GM23248 (cell line): Measurements from ENCODE around the gene NKIRAS1. TPM values are rescaled to one million over a fixed set of nuclear protein-coding genes. Genes with fewer than 3 reads are reported as not detected.

Experiments used
- DNase-seq: peaks from one replicate; pipeline ENCODE4 v3.0.0-alpha.2; 2015
- H2AFZ ChIP-seq: fragments of 200-600 bp; sonication (generic); 2 replicates; pipeline ENCODE4 v1.6.1; 2016; ENCODE audit warnings: antibody characterized with exemption
- H3F3A ChIP-seq: fragments of 200-600 bp; sonication (generic); 2 replicates; pipeline ENCODE4 v1.6.1; 2016; ENCODE audit warnings: mild to moderate bottlenecking, antibody characterized with exemption, mixed run types; ENCODE audit not compliant: insufficient read depth
- H3K27ac ChIP-seq: fragments of 200-600 bp; sonication (generic); 2 replicates; pipeline ENCODE4 v1.5.1; 2016; ENCODE audit warnings: mild to moderate bottlenecking
- H3K27me3 ChIP-seq: fragments of 200-600 bp; sonication (generic); replicated peaks from 2 replicates; pipeline ENCODE4 v1.6.1; 2016; ENCODE audit warnings: mild to moderate bottlenecking; ENCODE audit not compliant: insufficient read depth
- H3K36me3 ChIP-seq: fragments of 200-600 bp; sonication (generic); 2 replicates; pipeline ENCODE4 v1.6.1; 2016; ENCODE audit warnings: low read depth, mild to moderate bottlenecking
- H3K4me1 ChIP-seq: fragments of 200-600 bp; sonication (generic); 2 replicates; pipeline ENCODE4 v1.6.1; 2016; ENCODE audit warnings: mild to moderate bottlenecking; ENCODE audit not compliant: insufficient read depth
- H3K4me2 ChIP-seq: fragments of 200-600 bp; sonication (generic); one replicate; pipeline ENCODE4 v1.6.1; 2016; ENCODE audit warnings: mild to moderate bottlenecking; ENCODE audit not compliant: unreplicated experiment
- H3K4me3 ChIP-seq: fragments of 200-600 bp; sonication (generic); 2 replicates; pipeline ENCODE4 v1.5.1; 2016; ENCODE audit warnings: mild to moderate bottlenecking
- H3K79me2 ChIP-seq: fragments of 200-600 bp; sonication (generic); 2 replicates; pipeline ENCODE4 v1.6.1; 2016; ENCODE audit warnings: mild to moderate bottlenecking; ENCODE audit not compliant: insufficient read depth
- H3K9ac ChIP-seq: fragments of 200-600 bp; sonication (generic); 2 replicates; pipeline ENCODE4 v1.6.1; 2016; ENCODE audit warnings: mild to moderate bottlenecking
- H3K9me2 ChIP-seq: fragments of 200-600 bp; sonication (generic); 2 replicates; pipeline ENCODE4 v1.6.1; 2016; ENCODE audit warnings: mixed run types, mild to moderate bottlenecking, moderate library complexity; ENCODE audit not compliant: insufficient read depth
- H3K9me3 ChIP-seq: fragments of 200-600 bp; sonication (generic); one replicate; pipeline ENCODE4 v1.6.1; 2017; ENCODE audit warnings: low read depth
- H4K20me1 ChIP-seq: fragments of 200-600 bp; sonication (generic); 2 replicates; pipeline ENCODE4 v1.6.0; 2016; ENCODE audit not compliant: insufficient read depth
- EZH2 ChIP-seq: fragments of 200-600 bp; sonication (generic); IDR thresholded peaks from 2 replicates; pipeline ENCODE4 v1.6.1; 2018; ENCODE audit warnings: antibody characterized with exemption, mild to moderate bottlenecking; ENCODE audit not compliant: insufficient read depth, poor library complexity, severe bottlenecking
- EZH2phosphoT487 ChIP-seq: fragments of 200-600 bp; sonication (generic); IDR thresholded peaks from 2 replicates; pipeline ENCODE4 v1.6.1; 2018; ENCODE audit warnings: antibody characterized with exemption, moderate library complexity, mild to moderate bottlenecking, low read depth; ENCODE audit not compliant: insufficient read depth
- WGBS, 2 experiments: methylation state at CpG; one replicate each; pipeline ENCODE4 v1.1.6; 2015 to 2017; ENCODE audit warnings: low lambda C conversion rate in 2 of 2, low coverage in 1 of 2; ENCODE audit errors: missing lambda C conversion rate in 2 of 2; 5-methylcytosine and 5-hydroxymethylcytosine counted together
- in situ Hi-C: fragments of 300-500 bp; cut with MboI; formaldehyde crosslinking; loops from 2 replicates; pipeline ENCODE4 v1.15.0; 2020
- polyA plus RNA-seq: library from polyadenylated mRNA; unstranded; fragments of >200 nt; fragmentation: Nextera tagmentation; extraction: Ambion mirVana; gene quantifications from 2 replicates; pipeline ENCODE4 v1.2.1, GENCODE V29; 2016
- total RNA-seq: library from RNA; depleted of rRNA; stranded (reverse); fragments of >200 nt; shearing (Covaris generic); gene quantifications from 2 replicates; pipeline ENCODE4 v1.2.3, GENCODE V29; 2014

The NKIRAS1 gene
- total and polyA plus RNA-seq, 2 experiments from 2014 or later = 15.0 to 17.2 TPM

DNA sequence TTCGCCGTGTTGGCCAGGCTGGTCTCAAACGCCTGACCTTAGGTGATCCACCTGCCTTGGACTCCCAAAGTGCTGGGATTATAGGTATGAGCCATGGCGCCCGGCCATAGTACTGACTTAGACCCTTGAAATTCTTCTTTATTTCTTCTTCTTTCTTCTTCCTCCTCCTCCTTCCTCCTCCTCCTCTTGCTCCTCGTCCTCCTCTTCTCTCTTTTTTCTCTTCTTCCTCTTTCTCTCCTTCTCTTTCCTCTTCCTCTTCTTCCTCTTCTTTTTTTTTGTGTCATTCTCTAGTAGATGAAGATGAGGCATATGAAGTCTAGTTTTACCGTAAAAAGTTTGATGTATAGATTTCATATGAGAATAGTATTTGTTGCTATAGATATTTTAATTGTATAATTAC, 9.5 kb upstream of the NKIRAS1 start:
- no peak overlapping the region for H2AFZ ChIP-seq
- no peaks in the 10 kb centered on the region for H3K27me3 ChIP-seq
- no peaks in the 10 kb centered on the region for H3K36me3 ChIP-seq
- no peak overlapping the region for H3K4me2 ChIP-seq
- H3F3A ChIP-seq = peaks cover 26% of the 10 kb centered on the region
- H3K4me1 ChIP-seq = peaks cover 7% of the 10 kb centered on the region
- no peaks in the 10 kb centered on the region for H3K9me3 ChIP-seq
- in situ Hi-C loops = no loop called here
- no peaks in the 10 kb centered on the region for H3K9me2 ChIP-seq
- no peak overlapping the region for H3K27ac ChIP-seq
- 94 to 97% methylated on average over 7 of the region's 7 CpGs for WGBS, 2 experiments
- H4K20me1 ChIP-seq = no peaks in the 10 kb centered on the region
- no peak for DNase-seq
- H3K79me2 ChIP-seq = no peaks in the 10 kb centered on the region
- H3K9ac ChIP-seq = no peak overlapping the region
- TF ChIP-seq EZH2 (no peak), EZH2phosphoT487 (no peak)
- H3K4me3 ChIP-seq = no peak overlapping the region

DNA sequence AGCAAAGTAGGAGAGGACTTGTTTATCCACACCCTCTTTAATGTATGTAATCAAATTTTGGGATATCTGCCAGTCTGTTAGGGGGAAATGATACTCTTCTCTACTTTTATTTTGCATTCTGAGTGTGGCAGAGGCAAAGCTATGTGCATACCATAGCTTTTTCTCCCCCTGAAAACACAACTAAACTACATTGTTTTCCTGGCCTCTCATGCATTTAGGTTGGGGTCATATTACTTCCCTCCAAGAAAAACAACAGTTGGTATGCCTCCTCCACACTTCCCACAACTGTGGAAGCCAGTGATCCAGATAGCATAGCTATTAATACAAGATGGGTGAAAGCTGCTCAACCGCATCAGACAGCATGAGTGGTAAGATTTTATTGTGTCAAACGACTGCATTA, 7.0 kb upstream of the NKIRAS1 start:
- peaks cover 10% of the 10 kb centered on the region for H3K79me2 ChIP-seq
- H2AFZ ChIP-seq = no peak overlapping the region
- H3K4me1 ChIP-seq = peaks cover 16% of the 10 kb centered on the region
- H3K36me3 ChIP-seq = peaks cover 22% of the 10 kb centered on the region
- H3K4me3 ChIP-seq = no peak overlapping the region
- H3F3A ChIP-seq = peaks cover 45% of the 10 kb centered on the region
- no peak overlapping the region for H3K9ac ChIP-seq
- no peaks in the 10 kb centered on the region for H3K27me3 ChIP-seq
- in situ Hi-C loops = no loop called here
- WGBS, 2 experiments = 77 to 92% methylated on average over 2 of the region's 2 CpGs
- H3K4me2 ChIP-seq = no peak overlapping the region
- peaks cover 11% of the 10 kb centered on the region for H4K20me1 ChIP-seq
- no peaks in the 10 kb centered on the region for H3K9me3 ChIP-seq
- DNase-seq = no peak
- H3K9me2 ChIP-seq = no peaks in the 10 kb centered on the region
- no peak for TF ChIP-seq EZH2
- TF ChIP-seq EZH2phosphoT487 = no peak
- H3K27ac ChIP-seq = no peak overlapping the region

DNA sequence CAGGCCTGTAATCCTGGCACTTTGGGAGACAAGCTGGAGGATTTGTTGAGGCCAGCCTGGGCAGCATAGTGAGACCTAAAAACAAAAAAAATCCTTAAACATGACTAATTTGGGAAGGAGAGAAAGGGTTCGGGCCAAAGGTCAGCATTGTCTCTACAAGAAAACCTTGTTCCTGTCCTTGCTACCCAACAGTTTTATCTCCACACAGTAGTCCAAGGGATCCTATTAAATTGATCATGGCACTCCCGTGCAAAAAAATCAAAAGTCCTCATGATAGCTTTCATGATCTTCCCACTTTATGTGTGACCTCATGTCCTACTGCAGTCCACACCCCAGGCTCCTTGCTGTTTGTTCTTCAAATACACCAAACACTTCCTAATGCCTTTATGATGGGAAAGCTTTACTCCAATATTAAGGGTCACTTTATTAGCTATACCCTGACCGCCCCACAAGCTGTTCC, 4.3 kb upstream of the NKIRAS1 start:
- no peaks in the 10 kb centered on the region for H3K9me3 ChIP-seq
- in situ Hi-C loops = no loop called here
- peak; percentile 16 for DNase-seq
- H3K27me3 ChIP-seq = no peaks in the 10 kb centered on the region
- peaks cover 31% of the 10 kb centered on the region for H3K36me3 ChIP-seq
- no peak overlapping the region for H3K9ac ChIP-seq
- no peaks in the 10 kb centered on the region for H3K9me2 ChIP-seq
- H3K4me2 ChIP-seq = no peak overlapping the region
- peaks cover 17% of the 10 kb centered on the region for H4K20me1 ChIP-seq
- no peak overlapping the region for H2AFZ ChIP-seq
- WGBS, 2 experiments = 97 to 99% methylated on average over 3 of the region's 3 CpGs
- peaks cover 32% of the 10 kb centered on the region for H3K79me2 ChIP-seq
- no peak for TF ChIP-seq EZH2
- no peak for TF ChIP-seq EZH2phosphoT487
- H3F3A ChIP-seq = peaks cover 54% of the 10 kb centered on the region
- H3K4me1 ChIP-seq = peaks cover 13% of the 10 kb centered on the region
- H3K27ac ChIP-seq = no peak overlapping the region; the same call in 1 of the 2 replicates
- no peak overlapping the region for H3K4me3 ChIP-seq

DNA sequence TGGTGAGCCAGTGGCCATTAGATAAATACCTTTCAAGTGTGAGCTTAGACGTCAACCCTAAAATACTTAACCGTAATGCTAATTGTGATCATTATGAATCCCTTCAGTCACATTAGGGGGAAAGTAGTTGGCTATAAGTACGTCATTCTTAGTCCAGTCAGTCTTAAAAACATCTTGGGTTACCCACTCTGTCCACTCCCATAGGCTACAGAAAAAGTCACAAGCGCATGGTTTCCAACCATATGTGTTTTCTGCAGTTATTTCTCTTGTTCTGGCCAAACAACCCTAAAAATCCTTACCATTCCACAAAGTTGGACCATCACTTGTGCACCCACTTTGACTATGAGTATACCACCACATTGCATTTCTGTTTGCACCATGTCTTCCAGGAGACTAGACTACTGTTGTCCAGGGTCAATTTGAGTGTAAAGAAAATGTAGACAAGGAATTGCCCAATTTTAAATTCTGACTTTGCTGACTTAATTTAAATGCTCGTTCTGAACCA, 3.4 kb upstream of the NKIRAS1 start:
- Histone ChIP-seq H3K27ac (no peak overlapping the region; the same call in 1 of the 2 replicates), H4K20me1 (peaks cover 17% of the 10 kb centered on the region), H2AFZ (no peak overlapping the region), H3K9me3 (no peaks in the 10 kb centered on the region), H3K4me3 (0 out of 2 replicates have a peak overlapping the region, but pooled peaks have one; percentile 95), H3K36me3 (peaks cover 31% of the 10 kb centered on the region), H3K4me1 (peaks cover 21% of the 10 kb centered on the region), H3K79me2 (peaks cover 40% of the 10 kb centered on the region), H3K27me3 (no peaks in the 10 kb centered on the region), H3K4me2 (no peak overlapping the region), H3F3A (peaks cover 63% of the 10 kb centered on the region), H3K9ac (no peak overlapping the region), H3K9me2 (no peaks in the 10 kb centered on the region)
- in situ Hi-C loops = no loop called here
- no peak for TF ChIP-seq EZH2
- TF ChIP-seq EZH2phosphoT487 = no peak
- no peak for DNase-seq
- 80 to 82% methylated on average over 5 of the region's 5 CpGs for WGBS, 2 experiments
